DND-41 (cell line): ENCODE measurements around the gene SF3A1.

Experiments
- ATAC-seq: fragments of 200-7000 bp; cut with Tn5 transposase; 3 replicates; pipeline ENCODE4 v1.9.1; 2021; ENCODE audit warnings: low read depth; ENCODE audit not compliant: insufficient read depth
- DNase-seq: peaks from one replicate; pipeline ENCODE4 v3.0.0-alpha.2; 2020
- H2AFZ ChIP-seq: 2 replicates; pipeline ENCODE4 v1.6.0; 2012; ENCODE audit warnings: low read depth, low read length
- H3K27ac ChIP-seq: 2 replicates; pipeline ENCODE4 v1.5.1; 2012; ENCODE audit warnings: low read length, inconsistent platforms
- H3K27me3 ChIP-seq: fragments of 200-600 bp; sonication (generic); 2 replicates; pipeline ENCODE4 v1.6.0; 2012; ENCODE audit warnings: low read length, mild to moderate bottlenecking, inconsistent platforms; ENCODE audit not compliant: insufficient read depth, poor library complexity
- H3K36me3 ChIP-seq: 2 replicates; pipeline ENCODE4 v1.5.1; 2012; ENCODE audit warnings: low read length, inconsistent platforms; ENCODE audit not compliant: insufficient read depth
- H3K4me1 ChIP-seq: 2 replicates; pipeline ENCODE4 v1.5.1; 2012; ENCODE audit warnings: mild to moderate bottlenecking, low read length; ENCODE audit not compliant: insufficient read depth
- H3K4me2 ChIP-seq: 2 replicates; pipeline ENCODE4 v1.6.0; 2012; ENCODE audit warnings: mild to moderate bottlenecking, moderate library complexity, low read length, inconsistent platforms; ENCODE audit not compliant: insufficient read depth
- H3K4me3 ChIP-seq, 2 experiments: fragments of 200-600 bp in 1 of 2; shearing (Covaris generic) in 1 of 2; 2 replicates each; pipeline ENCODE4 v1.5.1; 2012 to 2016; ENCODE audit warnings: inconsistent platforms in 2 of 2, low read length in 2 of 2, mild to moderate bottlenecking in 2 of 2, low read depth in 1 of 2, moderate library complexity in 1 of 2
- H3K79me2 ChIP-seq: 2 replicates; pipeline ENCODE4 v1.6.0; 2012; ENCODE audit warnings: low read length, inconsistent platforms; ENCODE audit not compliant: insufficient read depth
- H3K9ac ChIP-seq: 2 replicates; pipeline ENCODE4 v1.6.0; 2012; ENCODE audit warnings: low read depth, mild to moderate bottlenecking, inconsistent platforms, low read length, moderate library complexity
- H3K9me3 ChIP-seq: 2 replicates; pipeline ENCODE4 v1.5.1; 2012; ENCODE audit warnings: low read length, moderate library complexity, mild to moderate bottlenecking, inconsistent platforms; ENCODE audit not compliant: insufficient read depth, severe bottlenecking
- H4K20me1 ChIP-seq: 2 replicates; pipeline ENCODE4 v1.6.0; 2012; ENCODE audit warnings: low read length; ENCODE audit not compliant: insufficient read depth
- CTCF ChIP-seq: IDR thresholded peaks from 2 replicates; pipeline ENCODE4 v1.5.1; 2012; ENCODE audit warnings: borderline replicate concordance, low read length, moderate library complexity, mild to moderate bottlenecking; ENCODE audit not compliant: poor library complexity, severe bottlenecking; ENCODE audit errors: extremely low read depth
- EZH2 ChIP-seq: IDR thresholded peaks from 3 replicates; pipeline ENCODE4 v1.6.1; 2012; ENCODE audit warnings: borderline replicate concordance, low read depth, mild to moderate bottlenecking, moderate library complexity, low read length, inconsistent platforms; ENCODE audit not compliant: severe bottlenecking

SF3A1 gene

GRCh38 chr22:30357650-30358215, 1.0 kb upstream of the SF3A1 start:
- no peak for TF ChIP-seq EZH2
- no peak for TF ChIP-seq CTCF
- peak overlapping the region; percentile 98; the same call in 1 of the 2 replicates for H3K9ac ChIP-seq
- DNase-seq (no peak), ATAC-seq (no peak)
- no peaks in the 10 kb centered on the region for H3K9me3 ChIP-seq
- H3K4me1 ChIP-seq = peaks cover 42% of the 10 kb centered on the region
- peaks cover 27% of the 10 kb centered on the region for H3K36me3 ChIP-seq
- H2AFZ ChIP-seq = no peak overlapping the region
- no peak overlapping the region for H3K4me3 ChIP-seq
- peaks cover 32% of the 10 kb centered on the region for H4K20me1 ChIP-seq
- H3K27ac ChIP-seq = no peak overlapping the region
- peak overlapping the region; percentile 78 for H3K4me2 ChIP-seq
- H3K79me2 ChIP-seq = peaks cover 42% of the 10 kb centered on the region
- H3K27me3 ChIP-seq = no peaks in the 10 kb centered on the region

- Histone ChIP-seq H4K20me1 (peaks cover 37% of the 10 kb centered on the region), H3K27ac (peak overlapping the region; percentile 45; the same call in 1 of the 2 replicates), H3K9me3 (no peaks in the 10 kb centered on the region), H3K4me1 (peaks cover 41% of the 10 kb centered on the region), H2AFZ (peak overlapping the region; percentile 97), H3K4me2 (peak overlapping the region; percentile 78), H3K9ac (peak overlapping the region; percentile 98), H3K79me2 (peaks cover 47% of the 10 kb centered on the region), H3K27me3 (no peaks in the 10 kb centered on the region), H3K4me3 (peak overlapping the region; percentile 68 to 91), H3K36me3 (peaks cover 33% of the 10 kb centered on the region)
- DNase-seq = peak; percentile 48
- peak; percentile 7; the same call in 1 of the 3 replicates for ATAC-seq
- TF ChIP-seq EZH2 (no peak), CTCF (no peak)
These were observed 509 bp upstream of the SF3A1 start for GRCh38 chr22:30357236-30357570.

- peak overlapping the region in 1 of 2 experiments; percentile 68; a peak in 1 of 4 replicates for H3K4me3 ChIP-seq
- TF ChIP-seq EZH2 = no peak
- TF ChIP-seq CTCF = no peak
- peaks cover 72% of the 10 kb centered on the region for H3K79me2 ChIP-seq
- no peak for ATAC-seq
- peak overlapping the region; percentile 78 for H3K4me2 ChIP-seq
- peak overlapping the region; percentile 5 for H3K9ac ChIP-seq
- H3K4me1 ChIP-seq = peaks cover 48% of the 10 kb centered on the region
- no peak for DNase-seq
- no peak overlapping the region for H2AFZ ChIP-seq
- peaks cover 50% of the 10 kb centered on the region for H4K20me1 ChIP-seq
- no peaks in the 10 kb centered on the region for H3K27me3 ChIP-seq
- H3K27ac ChIP-seq = peak overlapping the region; percentile 17
- H3K36me3 ChIP-seq = peaks cover 58% of the 10 kb centered on the region
- H3K9me3 ChIP-seq = no peaks in the 10 kb centered on the region
These were observed 2.0 kb downstream of the SF3A1 start for GRCh38 chr22:30354644-30355043.

- no peak overlapping the region for H3K4me3 ChIP-seq
- peaks cover 94% of the 10 kb centered on the region for H3K79me2 ChIP-seq
- no peak for ATAC-seq
- H2AFZ ChIP-seq = no peak overlapping the region
- H3K4me2 ChIP-seq = no peak overlapping the region
- no peak overlapping the region for H3K9ac ChIP-seq
- H4K20me1 ChIP-seq = peaks cover 75% of the 10 kb centered on the region
- no peaks in the 10 kb centered on the region for H3K9me3 ChIP-seq
- H3K27me3 ChIP-seq = no peaks in the 10 kb centered on the region
- TF ChIP-seq CTCF (no peak), EZH2 (no peak)
- no peak for DNase-seq
- no peak overlapping the region for H3K27ac ChIP-seq
- peaks cover 92% of the 10 kb centered on the region for H3K36me3 ChIP-seq
- H3K4me1 ChIP-seq = peaks cover 35% of the 10 kb centered on the region
These were observed 5.5 kb downstream of the SF3A1 start for GRCh38 chr22:30351226-30351625.
